ENCODE results near the gene PRKCZ. TPM values are rescaled to one million over a fixed set of nuclear protein-coding genes. Genes with fewer than 3 reads are reported as not detected.

PRKCZ gene
- total RNA-seq, 1 donor from 2014 or later, result 13.9 TPM

DNA sequence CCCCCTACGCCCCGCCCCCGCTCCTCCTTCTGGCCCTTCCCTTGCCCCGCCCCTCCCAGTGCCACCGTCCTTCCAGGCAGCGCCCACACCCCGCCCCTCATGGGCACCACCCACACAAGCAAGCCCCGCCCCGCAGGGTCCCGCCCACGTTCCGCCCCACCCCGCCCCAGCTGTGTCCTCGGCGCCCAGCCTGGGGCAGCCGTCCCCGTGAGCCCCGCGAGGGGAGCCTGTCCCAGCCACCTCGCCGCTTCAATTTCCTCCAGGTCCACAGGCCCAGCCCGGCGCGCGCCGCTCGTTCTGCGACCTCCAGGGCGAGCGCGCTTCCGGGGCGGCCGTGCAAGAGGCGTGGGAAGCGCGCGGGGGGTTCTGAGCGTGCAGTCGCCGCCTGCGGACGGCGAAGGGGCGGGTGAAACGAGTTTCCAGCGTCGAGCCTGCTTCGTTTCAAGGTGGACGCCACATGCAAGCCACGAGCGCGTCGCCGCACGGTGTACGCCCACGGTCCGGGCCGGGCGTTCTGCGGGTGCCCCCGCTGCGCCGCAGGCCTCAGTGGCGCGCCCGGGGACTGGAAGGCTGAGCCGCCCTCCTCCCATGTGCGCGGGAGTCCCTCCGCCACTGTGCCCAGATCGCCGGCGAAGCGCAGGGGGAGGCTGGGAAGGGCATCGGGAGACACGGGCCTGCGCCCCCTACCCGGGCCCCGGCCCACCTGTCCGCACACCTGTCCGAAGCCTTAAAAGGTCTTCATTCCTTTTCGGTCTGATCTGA lies 155.2 kb downstream of the PRKCZ start:
- peak; percentile 99 for DNase-seq (ENCODE audit: low spot score)
- intact Hi-C loops (cut with DNase I), result loop anchor here (2.0 kb wide), 1 partner anchor 25 kb away; no protein-coding TSS in a partner anchor

DNA sequence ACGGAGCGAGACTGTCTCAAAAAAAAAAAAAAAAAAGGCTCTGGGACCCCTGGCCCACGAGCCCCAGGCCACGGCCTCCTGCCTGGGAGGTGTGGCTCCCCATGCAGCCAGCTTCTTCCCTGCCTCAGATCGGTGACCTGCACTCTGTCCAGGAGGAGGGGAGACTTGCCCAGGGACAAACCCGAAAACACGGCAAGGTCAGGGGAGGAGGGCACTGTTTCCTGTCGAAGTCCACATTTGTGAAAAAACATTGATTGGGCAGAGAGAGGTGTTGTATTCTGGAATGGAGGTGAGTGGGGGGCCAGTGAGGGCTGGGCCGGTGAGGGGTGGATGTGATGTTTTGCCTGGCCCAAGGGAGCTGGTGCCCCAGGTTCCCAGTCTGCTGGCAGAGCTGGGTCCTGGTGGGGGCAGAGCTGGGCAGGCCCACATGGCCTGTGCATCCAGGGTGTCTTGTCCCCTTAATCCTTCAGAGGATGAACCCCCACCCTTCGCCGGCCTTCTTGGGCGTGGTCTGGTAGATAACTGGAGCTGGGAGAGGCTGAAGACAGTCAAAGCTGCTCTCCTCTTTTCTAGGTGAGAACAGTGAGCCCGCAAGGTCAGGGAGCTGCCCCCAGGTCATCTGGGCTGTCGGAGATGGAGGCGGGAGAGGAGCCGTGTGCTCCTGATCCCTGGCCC lies 156.7 kb downstream of the PRKCZ start:
- no peak for DNase-seq (ENCODE audit: low spot score)
- intact Hi-C loops (cut with DNase I), result no loop called here

DNA sequence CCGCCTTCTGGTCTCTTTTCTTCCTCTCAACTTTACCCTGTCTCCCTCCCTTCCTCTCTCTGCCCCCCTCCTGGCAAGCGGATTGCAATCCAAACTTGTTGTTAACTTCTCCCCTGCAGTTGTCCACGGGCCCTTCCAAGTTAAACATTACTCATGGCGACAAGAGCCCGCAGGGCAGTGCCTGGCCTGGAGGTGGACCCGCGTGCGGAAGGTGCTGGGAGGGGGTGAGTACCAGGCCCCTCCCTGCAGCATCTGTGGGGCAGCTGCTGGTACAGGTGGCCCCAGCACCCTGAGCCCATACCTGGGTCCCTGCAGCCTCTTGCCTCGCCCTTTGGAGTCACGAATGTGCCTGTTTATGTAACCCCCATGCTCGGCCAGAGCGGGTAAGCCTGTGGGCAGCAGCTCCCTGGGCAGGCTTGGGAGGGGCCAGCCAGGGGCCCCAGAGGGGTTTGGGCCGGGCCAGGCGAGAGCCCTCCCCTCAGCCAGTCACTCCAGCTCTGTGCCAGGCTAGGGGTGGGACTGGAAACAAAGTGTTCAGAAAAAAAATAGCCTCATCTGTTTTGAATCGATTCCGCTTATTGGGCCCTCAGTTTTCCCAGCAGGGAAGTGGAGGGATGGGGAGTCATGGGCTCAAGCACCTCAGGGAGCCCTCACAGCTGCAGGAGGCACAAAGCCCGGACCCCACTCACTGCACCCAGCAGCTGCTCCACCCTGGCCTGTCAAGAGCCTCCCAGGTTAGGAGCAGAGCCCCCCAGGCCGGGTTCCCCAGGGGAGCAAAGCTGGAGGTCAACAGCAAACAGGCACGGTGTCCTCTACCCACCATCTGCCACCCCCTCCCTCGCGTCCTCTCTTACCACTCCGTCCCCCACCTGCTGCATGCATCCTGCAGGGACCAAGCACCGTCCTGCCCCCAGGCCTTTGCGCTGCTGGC lies 158.4 kb downstream of the PRKCZ start:
- intact Hi-C loops (cut with DNase I), result no loop called here
- DNase-seq (ENCODE audit: low spot score), result no peak

DNA sequence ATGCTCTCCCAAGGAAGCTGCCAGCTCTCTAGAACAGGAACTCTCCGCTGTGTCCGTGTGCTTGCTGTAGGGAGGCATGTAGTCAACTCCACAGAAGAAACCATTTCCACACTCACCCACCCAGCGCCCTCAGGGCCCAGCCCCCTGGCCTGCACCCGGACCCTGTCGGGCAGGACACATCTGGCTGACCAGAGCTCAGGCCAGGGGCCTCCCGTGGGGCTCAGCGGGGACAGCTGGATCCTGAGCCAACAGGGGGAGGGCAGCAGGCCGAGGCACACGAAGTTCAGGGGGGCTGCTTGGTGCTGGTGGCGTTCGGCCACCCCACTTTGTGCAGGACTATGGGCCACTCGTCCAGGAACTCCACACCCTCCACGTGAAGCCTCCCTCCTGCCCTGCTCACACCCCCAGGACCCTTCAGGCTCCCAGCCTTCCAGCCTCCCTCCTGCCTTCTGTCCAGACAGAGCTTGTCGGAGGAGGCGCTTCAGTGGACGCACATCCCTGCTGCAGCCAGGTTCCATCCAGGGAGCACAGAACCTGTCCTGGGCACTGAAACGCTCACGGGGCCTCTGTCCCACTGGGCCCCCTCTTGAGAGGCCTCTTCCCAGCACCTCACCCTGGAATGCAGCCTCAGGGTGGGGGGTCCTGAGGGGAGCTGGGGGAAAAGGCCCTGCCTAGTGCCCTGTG lies 159.3 kb downstream of the PRKCZ start:
- DNase-seq (ENCODE audit: low spot score), result no peak
- intact Hi-C loops (cut with DNase I), result loop anchor here (5.0 kb wide), 1 partner anchor 68 kb away; no protein-coding TSS in a partner anchor

DNA sequence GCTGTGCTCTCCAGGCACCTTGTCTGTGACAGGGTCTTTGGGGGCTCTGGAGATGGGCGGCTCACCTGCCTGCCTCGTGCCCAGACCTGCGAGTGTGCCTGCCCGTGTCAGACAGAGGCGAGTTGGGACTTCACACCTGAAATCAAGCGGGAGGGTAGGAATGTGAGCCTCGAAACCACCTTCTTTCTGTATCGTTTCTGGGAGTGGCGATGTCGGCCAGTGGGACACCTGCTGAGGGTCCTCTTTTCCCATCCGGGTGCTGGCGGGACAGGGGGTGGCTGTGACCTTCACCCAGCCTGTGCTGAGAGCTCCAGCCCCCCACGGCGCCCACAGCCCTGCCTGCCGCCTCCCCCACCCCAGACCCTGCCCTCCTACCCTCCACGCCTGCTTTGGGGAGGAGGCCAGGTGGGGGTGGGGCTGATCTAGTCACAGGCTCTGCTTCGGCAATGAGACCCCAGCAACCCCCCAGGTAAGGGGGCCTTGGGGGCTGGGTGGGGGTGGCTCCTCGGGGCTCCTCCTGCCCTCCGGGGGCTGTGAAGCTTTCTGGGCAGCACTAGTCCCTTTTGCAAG lies 160.0 kb downstream of the PRKCZ start:
- DNase-seq (ENCODE audit: low spot score), result no peak
- intact Hi-C loops (cut with DNase I), result loop anchor here (5.0 kb wide), 1 partner anchor 67 kb away; no protein-coding TSS in a partner anchor

DNA sequence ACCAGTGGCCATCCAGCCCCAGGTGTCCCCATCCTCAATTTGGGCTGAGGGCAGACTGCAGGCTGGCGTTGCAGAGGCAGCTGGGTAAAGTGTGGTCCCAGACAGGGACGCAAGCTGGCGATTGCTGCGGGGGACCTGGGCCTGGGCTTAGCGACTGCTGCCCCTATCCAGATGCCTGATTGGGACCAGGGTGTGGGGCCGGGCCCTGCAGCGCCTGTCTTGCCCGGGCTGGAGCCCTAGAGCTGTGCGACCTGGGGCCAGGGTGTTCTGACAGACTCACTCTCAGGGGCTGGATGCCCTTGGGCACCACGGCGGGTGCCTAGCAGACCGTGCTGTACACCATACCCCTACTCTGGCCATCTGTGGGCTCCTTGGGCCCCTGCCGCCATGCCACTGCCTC lies 160.6 kb downstream of the PRKCZ start:
- intact Hi-C loops (cut with DNase I), result loop anchor here (5.0 kb wide), 1 partner anchor 67 kb away; no protein-coding TSS in a partner anchor

DNA sequence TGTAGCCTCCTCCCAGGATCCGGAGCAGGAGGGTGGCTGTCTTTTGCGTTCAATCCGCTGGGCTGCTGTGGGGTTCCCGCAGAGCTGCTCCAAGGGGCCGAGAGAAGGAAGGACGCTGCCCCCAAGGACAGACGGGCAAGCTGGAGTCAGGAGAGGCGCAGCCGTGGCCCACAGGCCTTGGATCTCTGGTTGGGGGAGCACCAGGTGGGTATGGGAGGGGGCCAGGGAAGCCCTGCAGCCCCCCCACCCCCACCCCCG lies 162.0 kb downstream of the PRKCZ start:
- intact Hi-C loops (cut with DNase I), result loop anchor here (2.0 to 5.0 kb wide), 2 partner anchors 15 to 65 kb away; no protein-coding TSS in a partner anchor
- DNase-seq (ENCODE audit: low spot score), result no peak

More for the DNA sequence above, 160.6 kb downstream of the PRKCZ start:
- DNase-seq (ENCODE audit: low spot score), result no peak

DNA sequence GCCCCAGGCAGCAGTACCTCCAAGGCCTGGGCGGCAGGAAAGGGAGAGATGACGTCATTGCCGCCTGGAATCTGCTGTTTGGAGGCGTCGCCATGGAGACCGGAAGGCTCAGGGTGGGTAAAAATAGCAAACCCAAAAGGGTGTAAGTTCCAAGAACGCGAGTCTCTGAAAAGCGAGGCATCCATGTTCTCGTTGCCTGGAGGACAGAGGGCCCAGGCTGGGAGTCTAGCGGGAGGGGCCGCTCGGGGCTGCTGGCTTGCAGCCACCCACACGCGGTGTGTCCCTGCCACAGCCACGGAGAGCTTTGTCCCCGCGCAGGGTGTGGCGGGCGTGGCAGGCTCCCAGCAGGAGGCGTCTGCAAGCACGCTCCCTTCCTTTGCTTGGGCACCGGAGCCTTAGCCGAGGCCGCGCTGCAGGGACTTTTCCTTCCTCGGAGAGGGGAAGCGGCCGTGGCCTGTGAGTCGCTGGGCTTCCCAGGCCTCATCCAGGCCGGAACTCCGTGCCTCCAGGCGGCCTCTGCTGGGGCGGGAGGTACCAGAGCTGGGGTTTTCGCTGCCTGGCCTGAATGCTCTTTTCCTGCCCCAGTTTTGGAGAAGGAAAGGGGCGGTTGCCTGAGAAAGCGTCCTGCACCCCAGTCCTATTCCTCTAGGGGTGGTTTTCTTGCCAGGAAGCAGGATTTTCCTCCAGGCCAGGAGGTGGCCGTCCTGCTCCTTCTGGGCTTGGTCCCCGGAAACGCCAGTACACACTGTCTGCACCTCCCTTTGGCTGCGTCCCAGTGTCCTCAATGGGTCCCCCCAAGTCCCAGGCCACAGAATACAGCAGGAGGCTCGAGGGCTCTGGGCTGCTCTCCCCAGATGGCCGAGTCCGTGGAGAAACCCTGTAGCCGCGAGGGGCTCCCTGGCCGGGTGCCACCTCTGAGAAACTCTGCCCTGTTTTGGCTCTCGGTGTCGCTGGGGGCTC lies 162.6 kb downstream of the PRKCZ start:
- intact Hi-C loops (cut with DNase I), result loop anchor here (2.0 to 5.0 kb wide), 2 partner anchors 14 to 64 kb away; no protein-coding TSS in a partner anchor
- peak; percentile 93 for DNase-seq (ENCODE audit: low spot score)

DNA sequence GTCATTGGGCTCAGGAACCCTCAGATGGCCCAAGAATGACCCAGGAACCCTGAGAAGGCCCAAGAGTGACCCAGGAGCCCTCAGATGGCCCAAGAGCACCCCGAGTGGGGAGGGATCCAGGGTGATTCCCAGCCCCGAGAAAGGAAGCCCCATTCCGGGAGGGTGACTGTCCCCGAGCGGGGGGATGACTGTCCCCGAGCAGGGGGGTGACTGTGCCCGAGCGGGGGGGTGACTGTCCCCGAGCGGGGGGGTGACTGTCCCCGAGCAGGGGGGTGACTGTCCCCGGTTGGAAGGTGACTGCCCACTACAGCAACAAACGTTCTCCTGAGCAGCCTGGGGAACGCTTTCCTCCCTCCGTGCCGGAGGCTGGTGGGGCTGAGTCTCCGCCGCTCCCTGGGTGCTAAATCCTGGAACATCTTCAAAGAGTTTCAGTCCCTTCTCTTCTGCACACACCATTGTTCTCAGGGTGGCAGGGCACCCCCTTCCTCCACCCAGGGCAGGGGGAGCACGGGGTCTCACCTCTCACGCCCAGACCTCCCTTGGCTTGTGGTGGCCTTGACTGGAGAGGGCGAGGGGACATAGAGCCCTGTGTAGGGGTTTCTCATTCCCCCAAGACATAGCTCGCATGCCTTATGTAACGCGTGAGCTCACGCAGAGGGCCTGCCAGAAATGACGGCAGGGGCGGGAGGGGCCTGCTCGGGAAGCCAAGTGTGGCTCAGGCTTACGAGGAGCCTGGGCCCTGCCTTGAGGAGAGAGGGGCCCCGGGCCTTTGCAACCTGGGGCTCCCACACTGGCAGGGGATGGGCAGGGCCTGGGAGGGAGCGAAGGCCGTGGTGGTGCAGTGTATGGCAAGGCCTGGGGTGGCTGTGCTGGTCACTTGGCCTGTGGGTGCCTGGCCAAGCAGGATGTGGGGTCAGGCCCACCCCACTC lies 163.6 kb downstream of the PRKCZ start:
- intact Hi-C loops (cut with DNase I), result loop anchor here (2.0 to 5.0 kb wide), 2 partner anchors 13 to 63 kb away; no protein-coding TSS in a partner anchor
- no peak for DNase-seq (ENCODE audit: low spot score)

DNA sequence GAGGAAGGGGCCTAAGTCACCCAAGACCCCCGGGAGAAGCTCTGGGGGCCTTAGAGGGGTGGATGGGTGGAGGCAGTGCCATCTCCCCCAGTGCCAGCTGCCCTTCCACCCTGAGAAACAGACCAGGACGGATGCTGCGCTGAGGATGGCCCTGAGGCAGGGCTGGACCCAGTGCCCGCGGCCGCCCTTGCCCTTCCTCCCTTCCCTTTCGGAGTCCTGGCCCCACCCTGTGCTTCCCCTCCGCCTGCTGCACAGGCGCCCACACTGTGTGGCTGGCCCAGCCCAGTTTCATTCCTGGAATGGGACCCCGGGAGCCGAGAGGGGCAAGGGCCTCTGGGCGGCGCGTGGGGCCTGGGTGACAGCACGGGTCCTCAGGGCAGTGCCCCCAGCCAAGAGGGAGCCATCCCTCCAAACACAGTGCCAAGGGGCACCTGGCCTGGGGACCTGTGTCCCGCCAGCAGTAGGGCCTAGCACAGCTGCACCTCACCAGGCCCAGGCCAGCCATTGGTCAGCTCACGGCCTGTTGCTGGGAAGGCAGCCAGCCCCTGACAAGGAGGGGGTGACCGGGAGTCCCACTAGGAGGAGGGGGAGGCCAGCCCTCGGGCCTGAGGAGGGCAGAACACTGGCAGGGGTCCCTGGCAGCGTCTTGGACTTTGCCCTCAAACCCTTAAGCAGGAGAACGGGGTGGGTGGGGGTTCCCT lies 164.5 kb downstream of the PRKCZ start:
- intact Hi-C loops (cut with DNase I), result loop anchor here (5.0 kb wide), 1 partner anchor 63 kb away; no protein-coding TSS in a partner anchor
- no peak for DNase-seq (ENCODE audit: low spot score)

DNA sequence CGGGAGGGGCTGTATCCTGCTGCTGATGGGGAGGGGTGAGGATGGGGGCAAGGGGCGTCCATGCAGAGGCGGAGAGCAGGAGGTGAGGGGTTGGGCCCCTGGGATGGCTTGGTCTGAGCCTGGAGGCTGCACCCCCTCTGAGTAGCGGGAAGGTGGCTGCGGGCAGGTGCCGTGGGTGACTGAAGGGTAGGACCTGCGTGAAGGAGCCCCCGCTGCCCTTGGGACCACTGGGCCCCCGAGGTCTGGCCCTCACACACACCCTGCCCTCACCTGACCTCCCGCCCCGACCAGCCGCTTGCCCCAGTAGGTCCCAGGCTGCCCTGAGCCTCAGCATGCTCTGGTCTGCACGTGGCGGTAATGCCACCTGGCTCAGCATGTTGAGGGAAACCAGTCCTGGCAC lies 165.1 kb downstream of the PRKCZ start:
- intact Hi-C loops (cut with DNase I), result no loop called here
- no peak for DNase-seq (ENCODE audit: low spot score)

DNA sequence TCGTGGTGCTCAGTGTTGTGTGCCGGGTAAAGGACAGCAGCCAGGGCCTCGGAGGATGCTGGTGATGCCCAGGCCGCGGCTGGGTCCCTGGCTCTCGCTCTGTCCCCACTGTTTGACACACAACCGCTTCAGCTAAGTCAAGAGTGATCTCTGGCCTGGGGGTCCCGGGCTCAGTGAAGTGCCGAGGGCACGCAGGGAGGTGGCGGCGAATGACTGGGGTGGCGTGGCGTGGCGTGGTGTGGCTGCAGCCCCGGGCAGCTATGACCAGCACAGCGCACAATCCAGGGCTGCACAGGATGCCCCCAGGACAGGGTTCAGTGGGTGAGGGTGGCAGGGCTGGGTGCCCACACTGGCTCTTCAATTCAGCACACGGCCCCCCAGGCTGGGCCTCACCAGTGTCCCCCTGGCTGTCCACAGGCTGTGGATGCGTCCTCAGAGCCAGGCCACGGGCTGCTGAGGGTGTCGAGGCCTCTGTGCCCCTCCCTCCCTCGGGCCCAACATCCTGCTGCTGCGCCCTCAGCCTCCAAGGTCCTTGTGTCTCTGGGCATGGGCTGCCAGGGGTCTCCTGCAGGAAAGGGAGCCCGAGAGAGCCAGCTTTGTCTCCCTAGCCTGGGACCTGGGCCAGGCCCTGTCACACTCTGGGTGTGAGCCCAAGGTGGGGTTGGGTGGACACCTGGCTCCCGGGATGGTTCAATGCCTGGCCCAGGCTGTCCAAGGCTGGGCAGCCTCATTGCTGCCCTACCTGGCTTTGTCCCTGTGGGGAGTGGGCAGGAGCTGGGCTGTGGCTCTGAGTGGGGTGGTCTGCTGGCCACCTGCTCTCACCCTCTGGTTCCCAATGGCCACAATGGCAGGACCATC lies 165.9 kb downstream of the PRKCZ start:
- intact Hi-C loops (cut with DNase I), result no loop called here
- no peak for DNase-seq (ENCODE audit: low spot score)

DNA sequence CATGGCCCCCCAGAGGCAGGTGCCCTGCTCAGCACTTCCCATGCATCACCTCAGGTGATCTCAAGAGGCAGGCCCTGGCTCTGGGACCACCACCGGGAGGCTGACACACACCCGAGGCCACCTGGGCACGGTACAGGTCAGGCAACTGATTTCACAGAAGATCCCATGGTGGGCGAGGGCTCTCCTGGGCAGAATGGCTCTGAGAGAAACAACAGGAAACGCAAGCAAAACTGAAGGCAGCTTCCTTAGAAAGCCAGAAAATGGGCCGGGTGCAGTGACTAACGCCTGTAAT lies 166.5 kb downstream of the PRKCZ start:
- DNase-seq (ENCODE audit: low spot score), result no peak
- intact Hi-C loops (cut with DNase I), result no loop called here

DNA sequence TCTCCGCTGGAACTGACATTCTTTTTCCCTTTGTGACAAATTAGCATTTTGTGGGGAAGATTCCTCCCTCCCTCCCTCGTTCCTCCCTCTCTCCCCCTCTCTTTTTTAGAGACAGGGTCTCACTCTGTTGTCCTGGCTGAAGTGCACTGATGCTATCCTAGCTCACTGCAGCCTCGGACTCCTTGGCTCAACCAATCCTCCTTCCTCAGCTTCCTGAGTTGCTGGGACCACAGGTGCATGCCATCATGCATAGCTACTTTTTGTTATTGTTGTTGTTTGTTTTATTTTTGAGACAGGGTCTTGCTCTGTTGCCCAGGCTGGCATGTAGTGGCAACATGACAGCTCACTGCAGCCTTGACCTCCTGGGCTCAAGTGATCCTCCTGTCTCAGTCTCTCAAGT lies 171.1 kb downstream of the PRKCZ start:
- no peak for DNase-seq (ENCODE audit: low spot score)
- intact Hi-C loops (cut with DNase I), result no loop called here

DNA sequence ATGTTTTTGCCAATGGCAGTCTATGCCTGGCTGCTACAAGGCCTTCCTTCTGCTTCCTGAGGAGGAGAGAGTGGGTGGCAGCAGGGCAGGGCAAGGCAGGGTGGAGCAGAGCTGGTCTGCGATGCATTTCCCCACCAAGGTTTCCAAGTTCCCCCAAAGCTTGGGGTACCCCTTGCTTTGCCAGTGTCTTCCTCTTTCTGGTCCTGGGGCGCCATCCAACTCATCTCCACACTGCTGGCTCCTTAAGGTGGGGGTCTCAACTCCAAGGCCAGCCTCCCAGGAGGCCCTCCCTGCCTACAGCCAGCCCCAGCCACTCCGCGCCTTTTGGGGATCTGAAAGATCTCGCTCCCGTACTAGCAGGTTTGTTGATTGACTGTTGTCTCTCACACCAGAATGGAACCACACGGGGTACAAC lies 174.0 kb downstream of the PRKCZ start:
- DNase-seq (ENCODE audit: low spot score), result no peak

More for the DNA sequence above, 174.0 kb downstream of the PRKCZ start:
- intact Hi-C loops (cut with DNase I), result no loop called here
